Left ventricle myocardium inferior (tissue), 1 donor: Measurements from ENCODE around the gene INF2. TPM values are rescaled to one million over a fixed set of nuclear protein-coding genes. Genes with fewer than 3 reads are reported as not detected.

Experiments used
- DNase-seq: peaks from one replicate; pipeline ENCODE4 v3.0.0-alpha.2; 2020
- H3K27ac ChIP-seq: fragments of 200-600 bp; replicated peaks from 2 replicates; pipeline ENCODE4 v1.8.0; 2021
- H3K27me3 ChIP-seq: fragments of 200-600 bp; 2 replicates; pipeline ENCODE4 v1.8.0; 2021; ENCODE audit warnings: low read depth
- H3K36me3 ChIP-seq: fragments of 200-600 bp; 2 replicates; pipeline ENCODE4 v1.8.0; 2021
- H3K4me1 ChIP-seq: fragments of 200-600 bp; 2 replicates; pipeline ENCODE4 v1.8.0; 2021
- H3K4me3 ChIP-seq: fragments of 200-600 bp; 2 replicates; pipeline ENCODE4 v1.8.0; 2021; ENCODE audit warnings: mild to moderate bottlenecking, moderate library complexity
- H3K9me3 ChIP-seq: fragments of 200-600 bp; replicated peaks from 2 replicates; pipeline ENCODE4 v1.8.0; 2021
- intact Hi-C: fragments of 100-400 bp; cut with micrococcal nuclease; formaldehyde crosslinking; loops from one replicate; pipeline ENCODE4 v1.11.0; 2022
- total RNA-seq: library from RNA; stranded (reverse); fragmentation: NEBNext Ultra II Directional; extraction: Animal tissue kit (Norgen Biotek cat#: 25700); gene quantifications from one replicate; pipeline ENCODE4 v1.2.1, GENCODE V29; 2021
- TF ChIP-seq, protein P1 (sequence below): fragments of 200-600 bp; IDR thresholded peaks from 2 replicates; pipeline ENCODE4 v1.8.0; 2021; ENCODE audit warnings: antibody characterized with exemption, mild to moderate bottlenecking, borderline replicate concordance
- donor health status: DM: no; HTN: yes; CAD: no; lungs with severe emphysema.

INF2 gene
- total RNA-seq, 1 donor from 2014 or later, result 28.5 TPM

DNA sequence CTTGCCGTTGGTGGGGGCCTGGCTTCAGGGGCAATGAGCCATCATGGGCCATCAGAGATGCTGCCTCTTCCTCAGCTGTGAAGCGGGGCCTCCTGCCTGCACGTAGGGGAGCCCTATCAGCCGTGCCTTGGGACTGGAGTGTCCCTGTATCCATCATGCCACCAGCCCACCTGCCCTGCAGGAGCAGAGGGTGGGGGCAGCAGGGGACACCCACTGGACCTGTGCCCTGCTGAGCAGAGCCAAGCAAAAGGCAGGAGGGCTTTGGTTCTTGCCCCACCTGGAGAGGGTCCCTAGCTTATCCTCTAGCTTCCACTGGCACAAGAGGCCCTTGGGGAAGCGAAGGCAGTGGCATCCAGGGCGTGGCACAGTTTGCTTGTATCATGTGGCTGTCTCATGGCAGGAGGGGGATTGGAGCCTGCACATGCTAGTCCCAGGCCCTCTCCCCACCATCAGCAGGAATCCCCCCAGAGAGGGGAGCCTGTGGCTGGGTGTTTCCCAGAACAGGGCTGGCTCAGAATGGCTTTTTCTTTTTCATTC, 44.7 kb downstream of the INF2 start:
- Histone ChIP-seq H3K4me1 (peaks cover 84% of the 10 kb centered on the region), H3K27me3 (no peaks in the 10 kb centered on the region), H3K9me3 (no peaks in the 10 kb centered on the region), H3K4me3 (no peak overlapping the region), H3K36me3 (peaks cover 10% of the 10 kb centered on the region), H3K27ac (peak overlapping the region; percentile 98)
- TF ChIP-seq, protein P1, sequence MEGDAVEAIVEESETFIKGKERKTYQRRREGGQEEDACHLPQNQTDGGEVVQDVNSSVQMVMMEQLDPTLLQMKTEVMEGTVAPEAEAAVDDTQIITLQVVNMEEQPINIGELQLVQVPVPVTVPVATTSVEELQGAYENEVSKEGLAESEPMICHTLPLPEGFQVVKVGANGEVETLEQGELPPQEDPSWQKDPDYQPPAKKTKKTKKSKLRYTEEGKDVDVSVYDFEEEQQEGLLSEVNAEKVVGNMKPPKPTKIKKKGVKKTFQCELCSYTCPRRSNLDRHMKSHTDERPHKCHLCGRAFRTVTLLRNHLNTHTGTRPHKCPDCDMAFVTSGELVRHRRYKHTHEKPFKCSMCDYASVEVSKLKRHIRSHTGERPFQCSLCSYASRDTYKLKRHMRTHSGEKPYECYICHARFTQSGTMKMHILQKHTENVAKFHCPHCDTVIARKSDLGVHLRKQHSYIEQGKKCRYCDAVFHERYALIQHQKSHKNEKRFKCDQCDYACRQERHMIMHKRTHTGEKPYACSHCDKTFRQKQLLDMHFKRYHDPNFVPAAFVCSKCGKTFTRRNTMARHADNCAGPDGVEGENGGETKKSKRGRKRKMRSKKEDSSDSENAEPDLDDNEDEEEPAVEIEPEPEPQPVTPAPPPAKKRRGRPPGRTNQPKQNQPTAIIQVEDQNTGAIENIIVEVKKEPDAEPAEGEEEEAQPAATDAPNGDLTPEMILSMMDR, result no peak
- no peak for DNase-seq
- intact Hi-C loops, result no loop called here

DNA sequence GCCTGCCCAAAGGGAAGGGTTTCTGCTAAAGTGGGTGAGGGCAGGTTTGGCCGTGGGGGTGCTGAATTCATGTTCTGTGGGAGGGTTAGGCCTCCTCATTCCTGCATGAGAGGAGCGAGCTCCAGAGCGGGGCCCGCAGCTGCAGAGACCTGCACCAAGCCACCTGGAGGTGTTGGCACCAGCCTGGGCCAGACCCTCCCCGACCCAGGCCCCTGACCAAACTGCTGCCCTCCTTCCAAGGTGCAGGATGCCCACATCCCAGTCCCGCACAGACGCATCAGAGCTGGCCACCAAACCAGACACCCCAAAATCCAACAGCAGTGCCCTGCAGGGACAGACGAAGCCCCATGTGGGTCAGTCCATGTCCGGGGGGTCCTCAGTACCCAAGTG, 45.2 kb downstream of the INF2 start:
- Histone ChIP-seq H3K4me1 (peaks cover 83% of the 10 kb centered on the region), H3K9me3 (no peaks in the 10 kb centered on the region), H3K27me3 (no peaks in the 10 kb centered on the region), H3K27ac (peak overlapping the region; percentile 98), H3K4me3 (no peak overlapping the region), H3K36me3 (peaks cover 15% of the 10 kb centered on the region)
- DNase-seq, result no peak
- intact Hi-C loops, result no loop called here
- TF ChIP-seq, protein P1, result no peak

DNA sequence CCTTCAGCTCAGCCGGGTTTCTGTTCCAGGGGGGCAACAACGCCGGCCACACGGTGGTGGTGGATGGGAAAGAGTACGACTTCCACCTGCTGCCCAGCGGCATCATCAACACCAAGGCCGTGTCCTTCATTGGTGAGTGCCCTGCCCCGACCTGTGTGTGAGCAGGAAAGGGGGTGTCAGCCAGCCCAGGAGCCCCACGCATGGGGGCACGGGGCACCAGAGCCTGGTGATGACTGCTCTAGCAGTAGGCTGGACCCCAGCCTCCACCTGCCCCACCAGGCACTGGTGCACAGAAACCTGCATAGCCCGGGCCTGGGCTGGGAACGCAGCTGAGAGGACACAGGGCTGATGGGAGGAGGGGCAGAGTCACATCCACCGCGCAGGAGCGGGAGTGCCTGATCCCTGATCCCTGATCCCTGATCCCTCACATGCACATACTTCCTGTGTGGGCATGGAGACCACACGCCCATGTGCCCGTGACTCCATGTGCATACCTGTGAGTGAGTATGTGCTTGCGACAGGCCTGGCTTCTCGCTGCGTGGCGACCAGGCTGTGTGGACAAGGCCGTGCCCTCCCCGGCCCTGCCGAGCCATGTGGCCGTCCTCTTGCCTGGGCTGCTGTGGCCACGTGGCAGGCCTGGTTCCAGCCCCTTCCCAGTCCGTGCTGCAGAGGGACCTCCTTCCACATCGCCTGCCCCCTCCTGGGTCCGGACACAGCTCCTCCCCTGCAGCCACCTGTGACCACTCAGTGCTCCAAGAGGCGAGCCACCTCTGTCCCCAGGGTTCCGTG, 45.8 kb downstream of the INF2 start:
- TF ChIP-seq, protein P1, result no peak
- Histone ChIP-seq H3K27ac (peak overlapping the region; percentile 98), H3K4me3 (no peak overlapping the region), H3K27me3 (no peaks in the 10 kb centered on the region), H3K36me3 (peaks cover 21% of the 10 kb centered on the region), H3K9me3 (no peaks in the 10 kb centered on the region), H3K4me1 (peaks cover 79% of the 10 kb centered on the region)
- intact Hi-C loops, result no loop called here
- DNase-seq, result no peak

DNA sequence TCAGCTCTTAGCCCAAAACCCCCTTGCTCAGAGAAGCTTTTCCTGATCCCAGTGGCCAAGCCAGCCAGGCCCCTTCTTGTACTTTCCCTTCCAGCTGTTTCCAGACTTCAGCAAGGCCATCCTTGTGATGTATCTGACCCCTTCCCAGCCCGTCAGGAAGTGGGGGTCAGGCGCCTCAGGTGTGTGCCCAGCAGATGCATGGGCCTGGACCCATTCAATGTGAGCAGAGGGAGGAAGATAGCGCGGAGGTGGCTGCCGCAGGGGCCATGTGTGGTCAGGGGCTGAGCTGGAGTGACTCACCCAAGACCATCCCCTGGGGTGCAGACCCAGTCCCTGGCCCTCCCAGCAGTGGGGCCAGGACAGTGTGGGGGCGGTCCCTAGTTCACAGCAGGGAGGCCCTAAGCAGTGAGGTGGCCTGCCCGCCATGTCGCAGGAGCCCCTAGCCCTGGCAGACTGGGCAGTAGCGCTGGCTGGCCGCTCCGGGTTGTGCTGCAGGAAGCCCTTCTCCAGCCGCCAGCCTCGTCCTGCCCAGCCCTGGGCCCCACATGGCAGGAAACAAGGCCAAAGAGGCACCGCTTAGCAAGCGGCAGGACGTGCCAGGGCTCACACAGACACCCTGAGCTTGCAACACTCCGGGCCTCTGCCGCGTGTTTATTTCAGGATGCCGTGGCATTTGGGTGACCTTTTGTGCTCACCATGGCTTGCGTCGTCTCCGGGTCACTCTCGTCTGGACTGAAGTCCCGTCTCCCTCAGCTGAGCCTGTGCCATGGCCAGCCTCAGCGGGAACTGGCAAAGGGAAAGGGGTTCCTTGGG, 46.6 kb downstream of the INF2 start:
- TF ChIP-seq, protein P1, result no peak
- Histone ChIP-seq H3K27me3 (no peaks in the 10 kb centered on the region), H3K9me3 (no peaks in the 10 kb centered on the region), H3K27ac (peak overlapping the region; percentile 98), H3K4me3 (peak overlapping the region; percentile 36), H3K36me3 (peaks cover 28% of the 10 kb centered on the region), H3K4me1 (peaks cover 70% of the 10 kb centered on the region)
- DNase-seq, result peak; percentile 90
- intact Hi-C loops, result no loop called here

DNA sequence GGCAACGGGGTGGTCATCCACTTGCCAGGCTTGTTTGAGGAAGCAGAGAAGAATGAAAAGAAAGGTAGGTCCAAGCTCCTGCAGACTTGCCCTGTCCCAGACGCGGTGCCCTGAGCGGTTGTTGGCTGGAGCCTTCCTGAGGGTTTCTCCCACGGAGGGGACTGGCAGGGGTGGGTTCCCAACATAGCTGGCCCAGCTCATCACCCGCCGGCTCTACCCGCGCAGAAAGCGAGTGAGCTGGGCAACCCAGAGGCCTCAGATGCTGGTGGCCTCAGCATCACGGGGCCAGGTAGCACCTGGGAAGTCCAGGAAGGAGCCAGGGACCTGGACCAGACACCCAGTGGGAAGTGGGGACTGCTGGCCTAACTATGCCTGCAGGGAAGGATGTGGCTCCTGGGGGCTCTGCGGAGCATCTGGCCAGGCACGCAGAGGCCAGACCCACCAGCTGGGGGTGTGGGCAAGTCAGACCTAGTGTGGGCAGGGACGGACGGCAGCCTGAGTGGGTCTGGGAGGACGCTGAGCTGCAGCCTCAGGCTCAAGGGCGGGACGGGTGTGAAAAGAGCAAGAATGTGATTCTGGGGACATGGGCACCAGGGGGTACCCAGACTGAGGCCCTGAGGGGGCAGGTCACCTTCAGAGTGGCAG, 49.1 kb downstream of the INF2 start:
- Histone ChIP-seq H3K27me3 (no peaks in the 10 kb centered on the region), H3K36me3 (peaks cover 51% of the 10 kb centered on the region), H3K9me3 (no peaks in the 10 kb centered on the region), H3K4me1 (peaks cover 46% of the 10 kb centered on the region), H3K4me3 (no peak overlapping the region), H3K27ac (peak overlapping the region; percentile 98)
- no peak for DNase-seq
- TF ChIP-seq, protein P1, result no peak
- intact Hi-C loops, result no loop called here
